CD4-positive, alpha-beta T cell (primary cell): ENCODE data around the gene HM13. TPM values are rescaled to one million over a fixed set of nuclear protein-coding genes. Genes with fewer than 3 reads are reported as not detected.

Experiments used
- ATAC-seq: fragments of 200-7000 bp; cut with Tn5 transposase; one replicate; pipeline ENCODE4 v1.10.0; 2022; ENCODE audit warnings: mild to moderate bottlenecking; ENCODE audit not compliant: poor library complexity
- CTCF ChIA-PET: fragments of 350-600 bp; sonication (Branson Sonifier 250); formaldehyde crosslinking; loops from one replicate; lab custom pipeline; 2021; ENCODE audit warnings: antibody characterized with exemption, inconsistent platforms; lab: Charles Lee
- POLR2A ChIA-PET: fragments of 350-600 bp; sonication (Branson Sonifier 250); formaldehyde crosslinking; loops from one replicate; lab custom pipeline; 2021; ENCODE audit warnings: antibody characterized with exemption, inconsistent platforms; lab: Charles Lee
- DNase-seq, 14 experiments: peaks; one replicate each; pipeline ENCODE4 v3.0.0-alpha.2; 2013 to 2020; ENCODE audit warnings: mixed read lengths in 2 of 14
- H3K27ac ChIP-seq, 2 donors: one replicate each; pipeline versions ENCODE4 v1.5.1 to v1.7.0; 2013; ENCODE audit warnings: low read length in 2 of 2, low read depth in 1 of 2, mild to moderate bottlenecking in 1 of 2
- H3K27me3 ChIP-seq, 2 experiments: 1 replicate in 1 of 2; 2 replicates in 1 of 2; pipeline versions ENCODE4 v1.6.1 to v1.7.0; 2013; ENCODE audit warnings: low read length in 2 of 2, control low read depth in 1 of 2, mild to moderate bottlenecking in 1 of 2, moderate library complexity in 1 of 2; ENCODE audit not compliant: insufficient read depth in 2 of 2, control insufficient read depth in 1 of 2
- H3K36me3 ChIP-seq: one replicate; pipeline ENCODE4 v1.6.1; 2013; ENCODE audit warnings: low read length, control low read depth; ENCODE audit not compliant: insufficient read depth
- H3K4me1 ChIP-seq: one replicate; pipeline ENCODE4 v1.6.1; 2013; ENCODE audit warnings: low read length, control low read depth; ENCODE audit not compliant: insufficient read depth
- H3K4me3 ChIP-seq: one replicate; pipeline ENCODE4 v1.5.1; 2013; ENCODE audit warnings: mild to moderate bottlenecking, low read length, moderate library complexity
- H3K9me3 ChIP-seq, 2 experiments: 1 replicate in 1 of 2; 2 replicates in 1 of 2; pipeline versions ENCODE4 v1.6.1 to v1.7.0; 2013; ENCODE audit warnings: low read length in 2 of 2, mild to moderate bottlenecking in 2 of 2, control low read depth in 1 of 2, moderate library complexity in 1 of 2; ENCODE audit not compliant: control insufficient read depth in 1 of 2, insufficient read depth in 1 of 2
- H3K27ac Mint-ChIP-seq: one replicate; pipeline ENCODE4 v1.8.0; 2020; ENCODE audit warnings: mixed read lengths
- H3K27me3 Mint-ChIP-seq: one replicate; pipeline ENCODE4 v1.8.0; 2021; ENCODE audit warnings: mixed read lengths
- H3K36me3 Mint-ChIP-seq: one replicate; pipeline ENCODE4 v1.8.0; 2021; ENCODE audit warnings: low read depth, mixed read lengths
- H3K4me1 Mint-ChIP-seq: one replicate; pipeline ENCODE4 v1.8.0; 2021; ENCODE audit warnings: low read depth, mixed read lengths
- H3K4me3 Mint-ChIP-seq: one replicate; pipeline ENCODE4 v1.8.0; 2020; ENCODE audit warnings: mild to moderate bottlenecking, mixed read lengths
- H3K9me3 Mint-ChIP-seq: one replicate; pipeline ENCODE4 v1.8.0; 2020; ENCODE audit warnings: mixed read lengths
- CTCF ChIP-seq: fragments of 200-600 bp; IDR thresholded peaks from one replicate; pipeline ENCODE4 v1.8.0; 2022; ENCODE audit warnings: antibody characterized with exemption, mild to moderate bottlenecking
- intact Hi-C, 2 experiments: fragments of 100-400 bp; cut with DNase I in 1 of 2; cut with micrococcal nuclease in 1 of 2; formaldehyde crosslinking; loops; one replicate each; pipeline versions ENCODE4 v1.15.1 to v1.9.0; 2023 to 2025; cut with DNase I, micrococcal nuclease
- total RNA-seq, 174 experiments: library from RNA in 2 of 174; stranded (reverse) in 2 of 174; gene quantifications; one replicate each; pipeline ENCODE4 v1.2.3 and lab custom pipeline; 2021 to 2026

Gene HM13
- total RNA-seq, 2 experiments from 2014 or later, result 97.8 to 113 TPM

GRCh38 chr20:31473331-31474096, 40.7 kb upstream of the HM13 start:
- intact Hi-C loops, result no loop called here
- no peaks in the 10 kb centered on the region for H3K36me3 Mint-ChIP-seq
- CTCF ChIA-PET, result no interaction called here
- Histone ChIP-seq H3K27ac (no peak overlapping the region), H3K4me3 (no peak overlapping the region), H3K36me3 (no peaks in the 10 kb centered on the region), H3K9me3 (peaks cover 0 to 17% of the 10 kb centered on the region in 2 experiments), H3K27me3 (peaks cover 22 to 35% of the 10 kb centered on the region in 2 experiments), H3K4me1 (peaks cover 8% of the 10 kb centered on the region)
- no peak for ATAC-seq
- TF ChIP-seq CTCF, result no peak
- H3K27ac Mint-ChIP-seq, result no peak overlapping the region
- POLR2A ChIA-PET, result no interaction called here
- H3K9me3 Mint-ChIP-seq, result no peaks in the 10 kb centered on the region
- no peaks in the 10 kb centered on the region for H3K4me1 Mint-ChIP-seq
- DNase-seq, result no peak
- peaks cover 56% of the 10 kb centered on the region for H3K27me3 Mint-ChIP-seq
- no peak overlapping the region for H3K4me3 Mint-ChIP-seq

- Mint-ChIP-seq H3K27me3 (peaks cover 59% of the 10 kb centered on the region), H3K9me3 (no peaks in the 10 kb centered on the region), H3K4me1 (no peaks in the 10 kb centered on the region), H3K36me3 (no peaks in the 10 kb centered on the region), H3K4me3 (no peak overlapping the region), H3K27ac (no peak overlapping the region)
- intact Hi-C loops, result no loop called here
- CTCF ChIA-PET, result interaction anchor here (1.3 kb wide), 1 partner anchor 29 kb away, joined by 3 read pairs; no protein-coding TSS in a partner anchor
- ATAC-seq (no peak), DNase-seq (no peak)
- H3K9me3 ChIP-seq, result peaks cover 0 to 17% of the 10 kb centered on the region in 2 experiments
- peaks cover 22 to 35% of the 10 kb centered on the region in 2 experiments for H3K27me3 ChIP-seq
- no peak overlapping the region for H3K4me3 ChIP-seq
- no peak overlapping the region for H3K27ac ChIP-seq
- POLR2A ChIA-PET, result no interaction called here
- peaks cover 8% of the 10 kb centered on the region for H3K4me1 ChIP-seq
- no peaks in the 10 kb centered on the region for H3K36me3 ChIP-seq
- TF ChIP-seq CTCF, result no peak
Observed at GRCh38 chr20:31474097-31474436, 40.2 kb upstream of the HM13 start.

GRCh38 chr20:31474758-31475427, 39.3 kb upstream of the HM13 start, which contains the start of the genes DEFB124 and REM1:
Gene DEFB124, minus strand, starts transcription at chr20:31475127. Its CDS starts 2,114 bp downstream, at chr20:31473013.
Gene REM1, plus strand, starts transcription at chr20:31475288. Its CDS starts 1,158 bp downstream, at chr20:31476446.
- CTCF ChIA-PET, result interaction anchor here (0.8 to 1.3 kb wide), 2 partner anchors 15 to 28 kb away, joined by 3 read pairs; no protein-coding TSS in a partner anchor
- H3K27ac ChIP-seq, result no peak within 1 kb of the TSS
- H3K9me3 ChIP-seq, result peaks cover 0 to 17% of the 10 kb centered on the region in 2 experiments
- peaks cover 22 to 35% of the 10 kb centered on the region in 2 experiments for H3K27me3 ChIP-seq
- POLR2A ChIA-PET, result no interaction called here
- Mint-ChIP-seq H3K36me3 (no peaks in the 10 kb centered on the region), H3K9me3 (no peaks in the 10 kb centered on the region), H3K4me3 (no peak within 1 kb of the TSS), H3K27me3 (peaks cover 62% of the 10 kb centered on the region), H3K4me1 (no peaks in the 10 kb centered on the region), H3K27ac (no peak within 1 kb of the TSS)
- ATAC-seq, result no peak
- intact Hi-C loops, result no loop called here
- H3K4me1 ChIP-seq, result peaks cover 8% of the 10 kb centered on the region
- H3K4me3 ChIP-seq, result no peak within 1 kb of the TSS
- H3K36me3 ChIP-seq, result no peaks in the 10 kb centered on the region
- DNase-seq, result no peak
- no peak for TF ChIP-seq CTCF
